Caco-2 (cell line): ENCODE data around the gene LDLRAD3. TPM values are rescaled to one million over a fixed set of nuclear protein-coding genes. Genes with fewer than 3 reads are reported as not detected.
"Not testable (repeated sequence)": the region's sequence is repeated elsewhere in the genome, so short reads cannot be mapped to it uniquely, and the experiment has no call there.

Experiments used
- BruUV-seq: library from RNA; stranded (reverse); fragments of 400-500 nt; replicated peaks from 2 replicates; lab custom pipeline; 2021; lab: Mats Ljungman, UMichigan
- CTCF ChIA-PET: fragments of 300-600 bp; sonication (Branson Sonifier 250); formaldehyde crosslinking; loops from one replicate; lab custom pipeline; 2022; ENCODE audit warnings: antibody characterized with exemption; lab: Charles Lee
- POLR2A ChIA-PET: fragments of 300-600 bp; sonication (Branson Sonifier 250); formaldehyde crosslinking; loops from one replicate; lab custom pipeline; 2022; ENCODE audit warnings: antibody characterized with exemption; lab: Charles Lee
- DNase-seq, 2 experiments: peaks; one replicate each; pipeline versions ENCODE4 v3.0.0 to v3.0.0-alpha.2; 2020 to 2022
- H3K27me3 ChIP-seq: replicated peaks from 2 replicates; pipeline ENCODE4 v1.6.0; 2011; ENCODE audit warnings: low read length; ENCODE audit not compliant: control insufficient read depth, insufficient read depth
- H3K36me3 ChIP-seq: 2 replicates; pipeline ENCODE4 v1.5.1; 2011; ENCODE audit warnings: low read length; ENCODE audit not compliant: control insufficient read depth, insufficient read depth
- H3K4me1 ChIP-seq: fragments of 250-450 bp; sonication (Bioruptor Pico); 2 replicates; pipeline ENCODE4 v1.5.1; 2020; ENCODE audit warnings: mild to moderate bottlenecking
- H3K4me3 ChIP-seq: 2 replicates; pipeline ENCODE4 v1.5.1; 2011; ENCODE audit warnings: low read depth, mild to moderate bottlenecking, control low read depth, low read length
- H3K9me3 ChIP-seq: fragments of 250-450 bp; sonication (Bioruptor Pico); 2 replicates; pipeline ENCODE4 v1.5.1; 2020; ENCODE audit warnings: mild to moderate bottlenecking, moderate library complexity
- H3K27ac Mint-ChIP-seq: one replicate; pipeline ENCODE4 v1.8.0; 2022; ENCODE audit warnings: mixed read lengths; ENCODE audit not compliant: unreplicated experiment
- H3K27me3 Mint-ChIP-seq: one replicate; pipeline ENCODE4 v1.8.0; 2022; ENCODE audit warnings: mixed read lengths; ENCODE audit not compliant: insufficient read depth, unreplicated experiment
- H3K36me3 Mint-ChIP-seq: one replicate; pipeline ENCODE4 v1.8.0; 2022; ENCODE audit warnings: mild to moderate bottlenecking, mixed read lengths; ENCODE audit not compliant: insufficient read depth, unreplicated experiment
- H3K4me1 Mint-ChIP-seq: one replicate; pipeline ENCODE4 v1.8.0; 2022; ENCODE audit warnings: low read depth, mixed read lengths; ENCODE audit not compliant: unreplicated experiment
- H3K4me3 Mint-ChIP-seq: one replicate; pipeline ENCODE4 v1.8.0; 2022; ENCODE audit warnings: mild to moderate bottlenecking, moderate library complexity, mixed read lengths; ENCODE audit not compliant: unreplicated experiment
- H3K9me3 Mint-ChIP-seq: one replicate; pipeline ENCODE4 v1.8.0; 2022; ENCODE audit warnings: mixed read lengths; ENCODE audit not compliant: unreplicated experiment
- intact Hi-C: fragments of 100-400 bp; cut with micrococcal nuclease; formaldehyde crosslinking; loops from one replicate; pipeline ENCODE4 v1.10.0; 2022; ENCODE audit not compliant: unreplicated experiment
- total RNA-seq: library from RNA; stranded (reverse); gene quantifications from 2 replicates; pipeline ENCODE4 v1.2.3, GENCODE V29; 2022
- TF ChIP-seq, protein P1 (sequence below), 2 experiments: fragments of 200-600 bp in 1 of 2; IDR thresholded peaks; 1 replicate in 1 of 2; 2 replicates in 1 of 2; pipeline versions ENCODE4 v1.5.1 to v1.8.0; 2011 to 2022; ENCODE audit warnings: antibody characterized with exemption in 1 of 2, control low read depth in 1 of 2, inconsistent platforms in 1 of 2, low read depth in 1 of 2, low read length in 1 of 2, mild to moderate bottlenecking in 1 of 2, moderate library complexity in 1 of 2; ENCODE audit not compliant: insufficient read depth in 1 of 2, severe bottlenecking in 1 of 2, unreplicated experiment in 1 of 2

Gene LDLRAD3
- total RNA-seq, 1 experiment from 2014 or later = 9.9 TPM

DNA sequence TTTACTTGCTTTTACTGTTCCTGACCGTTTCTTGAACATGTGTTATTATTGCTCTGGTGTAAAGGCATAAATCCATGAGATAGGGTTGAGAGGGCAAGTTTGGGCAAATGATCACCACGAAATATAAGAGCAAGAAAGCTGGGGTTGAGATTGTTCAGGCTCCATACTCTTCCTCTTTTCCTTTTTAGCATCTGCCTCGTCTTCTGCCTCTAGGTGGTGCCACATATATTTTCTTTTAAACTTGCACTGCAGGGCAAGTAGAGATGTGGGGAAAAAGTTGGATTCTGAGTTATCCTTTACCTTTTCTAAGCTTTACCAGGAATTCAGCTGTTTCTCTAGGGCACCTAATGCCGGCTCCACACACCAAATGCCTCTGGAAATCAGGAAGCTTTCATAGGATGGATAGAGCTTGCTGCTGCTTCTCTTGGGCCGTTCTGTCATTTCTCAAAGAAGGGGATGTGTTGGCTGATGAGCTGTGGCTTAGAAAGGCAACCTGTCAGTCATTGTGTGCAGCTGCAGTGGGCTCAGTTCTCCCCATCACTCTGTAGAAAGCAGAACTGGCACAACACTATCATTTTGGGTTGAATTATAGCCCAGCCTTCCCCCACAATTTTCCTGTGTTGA lies 98.2 kb downstream of the LDLRAD3 start:
- Mint-ChIP-seq H3K4me3 (no peak overlapping the region), H3K27ac (no peak overlapping the region), H3K9me3 (no peaks in the 10 kb centered on the region), H3K36me3 (no peaks in the 10 kb centered on the region), H3K4me1 (no peaks in the 10 kb centered on the region), H3K27me3 (no peaks in the 10 kb centered on the region)
- H3K4me1 ChIP-seq = no peaks in the 10 kb centered on the region
- BruUV-seq = no TSS peak
- H3K27me3 ChIP-seq = no peaks in the 10 kb centered on the region
- CTCF ChIA-PET = interaction anchor here (0.6 to 1.4 kb wide), 5 partner anchors 88 to 224 kb away, joined by 3 to 11 read pairs (median 8); no protein-coding TSS in a partner anchor
- TF ChIP-seq, protein P1, sequence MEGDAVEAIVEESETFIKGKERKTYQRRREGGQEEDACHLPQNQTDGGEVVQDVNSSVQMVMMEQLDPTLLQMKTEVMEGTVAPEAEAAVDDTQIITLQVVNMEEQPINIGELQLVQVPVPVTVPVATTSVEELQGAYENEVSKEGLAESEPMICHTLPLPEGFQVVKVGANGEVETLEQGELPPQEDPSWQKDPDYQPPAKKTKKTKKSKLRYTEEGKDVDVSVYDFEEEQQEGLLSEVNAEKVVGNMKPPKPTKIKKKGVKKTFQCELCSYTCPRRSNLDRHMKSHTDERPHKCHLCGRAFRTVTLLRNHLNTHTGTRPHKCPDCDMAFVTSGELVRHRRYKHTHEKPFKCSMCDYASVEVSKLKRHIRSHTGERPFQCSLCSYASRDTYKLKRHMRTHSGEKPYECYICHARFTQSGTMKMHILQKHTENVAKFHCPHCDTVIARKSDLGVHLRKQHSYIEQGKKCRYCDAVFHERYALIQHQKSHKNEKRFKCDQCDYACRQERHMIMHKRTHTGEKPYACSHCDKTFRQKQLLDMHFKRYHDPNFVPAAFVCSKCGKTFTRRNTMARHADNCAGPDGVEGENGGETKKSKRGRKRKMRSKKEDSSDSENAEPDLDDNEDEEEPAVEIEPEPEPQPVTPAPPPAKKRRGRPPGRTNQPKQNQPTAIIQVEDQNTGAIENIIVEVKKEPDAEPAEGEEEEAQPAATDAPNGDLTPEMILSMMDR (IDR thresholded peaks at IDR 0.05; ENCODE audit: insufficient read depth in 1 of 2, low read depth in 1 of 2, low read length in 1 of 2, severe bottlenecking in 1 of 2, unreplicated experiment in 1 of 2) = peak; percentile 49 to 52
- DNase-seq = peak in 1 of 2 experiments; percentile 32
- POLR2A ChIA-PET = no interaction called here
- intact Hi-C loops = loop anchor here (1.0 to 5.0 kb wide), 5 partner anchors 14 to 425 kb away; partner anchors contain the start of gene FJX1
- H3K4me3 ChIP-seq = no peak overlapping the region
- no peaks in the 10 kb centered on the region for H3K9me3 ChIP-seq
- no peaks in the 10 kb centered on the region for H3K36me3 ChIP-seq

DNA sequence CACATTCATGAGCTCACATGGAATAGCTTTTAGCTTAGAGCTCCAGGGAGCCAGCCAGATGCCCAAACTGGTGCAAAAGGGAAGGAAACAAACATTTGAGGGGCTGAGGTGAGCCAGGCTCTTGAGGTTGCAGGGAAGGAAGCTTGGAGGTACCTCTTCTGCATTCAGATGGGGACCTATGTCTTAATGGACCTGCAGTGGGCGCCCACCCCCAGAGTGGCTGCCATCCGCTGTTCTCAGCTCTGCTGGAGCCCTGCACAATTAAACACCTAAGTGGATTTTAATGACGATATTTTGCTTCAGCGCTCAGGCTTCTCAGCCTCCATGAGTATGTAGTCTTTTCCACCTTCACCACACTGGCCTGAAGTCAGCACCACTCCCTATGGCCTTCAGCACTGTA lies 100.8 kb downstream of the LDLRAD3 start:
- no TSS peak for BruUV-seq
- no peak overlapping the region for H3K4me3 Mint-ChIP-seq
- no peaks in the 10 kb centered on the region for H3K9me3 Mint-ChIP-seq
- no peak overlapping the region for H3K27ac Mint-ChIP-seq
- H3K27me3 Mint-ChIP-seq = no peaks in the 10 kb centered on the region
- TF ChIP-seq, protein P1 (IDR thresholded peaks at IDR 0.05; ENCODE audit: insufficient read depth in 1 of 2, low read depth in 1 of 2, low read length in 1 of 2, severe bottlenecking in 1 of 2, unreplicated experiment in 1 of 2) = no peak
- Histone ChIP-seq H3K27me3 (no peaks in the 10 kb centered on the region), H3K9me3 (no peaks in the 10 kb centered on the region), H3K36me3 (no peaks in the 10 kb centered on the region), H3K4me3 (no peak overlapping the region), H3K4me1 (peaks cover 16% of the 10 kb centered on the region)
- no peak for DNase-seq
- intact Hi-C loops = loop anchor here (5.0 kb wide), 1 partner anchor 427 kb away; the partner anchor contains the start of gene FJX1
- H3K4me1 Mint-ChIP-seq = peaks cover 10% of the 10 kb centered on the region
- no peaks in the 10 kb centered on the region for H3K36me3 Mint-ChIP-seq
- ChIA-PET POLR2A (no interaction called here), CTCF (interaction anchor here (0.6 kb wide), 1 partner anchor 15 kb away, joined by 6 read pairs; no protein-coding TSS in a partner anchor)

DNA sequence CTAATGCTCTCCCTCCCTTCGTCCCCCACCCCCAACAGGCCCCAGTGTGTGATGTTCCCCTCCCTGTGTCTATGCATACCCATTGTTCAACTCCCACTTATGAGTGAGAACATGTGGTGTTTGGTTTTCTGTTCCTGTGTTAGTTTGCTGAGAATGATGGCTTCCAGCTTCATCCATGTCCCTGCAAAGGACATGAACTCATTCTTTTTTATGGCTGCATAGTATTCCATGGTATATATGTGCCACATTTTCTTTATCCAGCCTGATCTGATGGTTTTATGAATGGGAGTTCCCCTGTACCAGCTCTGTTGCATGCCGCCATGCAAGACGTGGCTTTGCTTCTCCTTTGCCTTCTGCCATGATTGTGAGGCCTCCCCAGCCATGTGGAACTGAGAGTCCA lies 102.1 kb downstream of the LDLRAD3 start:
- intact Hi-C loops, DNase-seq, H3K4me3 ChIP-seq, H3K4me3 Mint-ChIP-seq, BruUV-seq, POLR2A ChIA-PET, H3K36me3 Mint-ChIP-seq, H3K27me3 ChIP-seq, H3K36me3 ChIP-seq, CTCF ChIA-PET, H3K27me3 Mint-ChIP-seq, H3K9me3 ChIP-seq, H3K9me3 Mint-ChIP-seq, H3K27ac Mint-ChIP-seq: not testable (repeated sequence)
- peaks cover 16% of the 10 kb centered on the region for H3K4me1 Mint-ChIP-seq
- H3K4me1 ChIP-seq = peaks cover 16% of the 10 kb centered on the region
